ENCODE measurements around the gene ERG.

- no peak for TF ChIP-seq CTCF (IDR thresholded peaks at IDR 0.05)
- no peak for TF ChIP-seq POLR2A (IDR thresholded peaks at IDR 0.05)
Measured at GRCh38 chr21:38455403-38455802, 42.9 kb downstream of the ERG start.

Data from Peyer's patch (tissue), 4 donors.